Ovary (tissue), 3 donors: ENCODE measurements around the gene BCAR3.

Source experiments
- CTCF ChIP-seq, 3 donors: fragments of 450-650 bp in 2 of 3; fragments of 200-600 bp in 1 of 3; IDR thresholded peaks; one replicate each; pipeline versions ENCODE4 v1.5.1 to v1.8.0; 2016 to 2022; ENCODE audit warnings: antibody characterized with exemption in 3 of 3, mild to moderate bottlenecking in 1 of 3
- EP300 ChIP-seq: sonication (generic); formaldehyde crosslinking; IDR thresholded peaks from one replicate; pipeline ENCODE4 v1.6.1; 2017; ENCODE audit warnings: antibody characterized with exemption
- POLR2A ChIP-seq: fragments of 450-650 bp; IDR thresholded peaks from one replicate; pipeline ENCODE4 v1.6.1; 2017; ENCODE audit warnings: antibody characterized with exemption, mild to moderate bottlenecking, moderate library complexity
- donor health status: DM: no; HTN: no; CAD: no.

- TF ChIP-seq CTCF (IDR thresholded peaks at IDR 0.05) (no peak), POLR2A (no peak), EP300 (no peak)
These were observed 70.0 kb downstream of the BCAR3 start for GRCh38 chr1:93611668-93612067.
